Ectodermal cell (in vitro differentiated cells): Measurements from ENCODE around the gene RBM38.

Experiments used
- H3K27ac ChIP-seq: 2 replicates; pipeline ENCODE4 v1.7.0; 2013; ENCODE audit warnings: mild to moderate bottlenecking, low read depth, low read length; ENCODE audit not compliant: insufficient read depth, poor library complexity, severe bottlenecking
- H3K27me3 ChIP-seq: 2 replicates; pipeline ENCODE4 v1.7.0; 2013; ENCODE audit warnings: mild to moderate bottlenecking, low read length; ENCODE audit not compliant: insufficient read depth, control insufficient read depth, poor library complexity, severe bottlenecking
- H3K36me3 ChIP-seq: one replicate; pipeline ENCODE4 v1.7.0; 2013; ENCODE audit warnings: low read length; ENCODE audit not compliant: control insufficient read depth, insufficient read depth
- H3K4me1 ChIP-seq: one replicate; pipeline ENCODE4 v1.7.0; 2013; ENCODE audit warnings: low read length; ENCODE audit not compliant: control insufficient read depth, insufficient read depth
- H3K4me3 ChIP-seq: 2 replicates; pipeline ENCODE4 v1.7.0; 2013; ENCODE audit warnings: low read depth, low read length, control low read depth; ENCODE audit not compliant: insufficient read depth
- H3K9me3 ChIP-seq: 2 replicates; pipeline ENCODE4 v1.7.0; 2013; ENCODE audit warnings: mild to moderate bottlenecking, low read length, moderate library complexity; ENCODE audit not compliant: control insufficient read depth
- WGBS, 2 experiments: methylation state at CpG; one replicate each; pipeline ENCODE4 v1.1.7; 2013; ENCODE audit warnings: missing lambda C conversion rate in 2 of 2; 5-methylcytosine and 5-hydroxymethylcytosine counted together

RBM38 gene

GRCh38 chr20:57435498-57436222 is 44.5 kb downstream of the RBM38 start:
- WGBS, 2 experiments = 67 to 70% methylated on average over 25 of the region's 25 CpGs
- Histone ChIP-seq H3K27me3 (no peaks in the 10 kb centered on the region), H3K9me3 (no peaks in the 10 kb centered on the region), H3K36me3 (no peaks in the 10 kb centered on the region), H3K4me3 (no peak overlapping the region), H3K4me1 (peaks cover 13% of the 10 kb centered on the region), H3K27ac (no peak overlapping the region)

GRCh38 chr20:57436223-57436545 is 45.0 kb downstream of the RBM38 start:
- WGBS, 2 experiments = 94 to 96% methylated on average over 6 of the region's 6 CpGs
- H3K27ac ChIP-seq = no peak overlapping the region
- no peaks in the 10 kb centered on the region for H3K9me3 ChIP-seq
- H3K27me3 ChIP-seq = no peaks in the 10 kb centered on the region
- no peak overlapping the region for H3K4me3 ChIP-seq
- H3K4me1 ChIP-seq = peaks cover 14% of the 10 kb centered on the region
- H3K36me3 ChIP-seq = no peaks in the 10 kb centered on the region

GRCh38 chr20:57437267-57437666 is 46.1 kb downstream of the RBM38 start:
- no peak overlapping the region for H3K4me3 ChIP-seq
- 88 to 90% methylated on average over 9 of the region's 9 CpGs for WGBS, 2 experiments
- H3K4me1 ChIP-seq = peaks cover 25% of the 10 kb centered on the region
- no peaks in the 10 kb centered on the region for H3K27me3 ChIP-seq
- no peak overlapping the region for H3K27ac ChIP-seq
- no peaks in the 10 kb centered on the region for H3K36me3 ChIP-seq
- no peaks in the 10 kb centered on the region for H3K9me3 ChIP-seq

- no peak overlapping the region for H3K27ac ChIP-seq
- 89 to 90% methylated on average over 18 of the region's 18 CpGs for WGBS, 2 experiments
Measured at GRCh38 chr20:57437672-57438330, 46.6 kb downstream of the RBM38 start.

GRCh38 chr20:57438552-57438951 is 47.4 kb downstream of the RBM38 start:
- no peaks in the 10 kb centered on the region for H3K36me3 ChIP-seq
- 79 to 83% methylated on average over 5 of the region's 5 CpGs for WGBS, 2 experiments
- H3K27ac ChIP-seq = no peak overlapping the region
- H3K27me3 ChIP-seq = no peaks in the 10 kb centered on the region
- no peak overlapping the region for H3K4me3 ChIP-seq
- H3K9me3 ChIP-seq = no peaks in the 10 kb centered on the region
- peaks cover 28% of the 10 kb centered on the region for H3K4me1 ChIP-seq

More at GRCh38 chr20:57437672-57438330, 46.6 kb downstream of the RBM38 start:
- H3K36me3 ChIP-seq = no peaks in the 10 kb centered on the region
- H3K4me1 ChIP-seq = peaks cover 30% of the 10 kb centered on the region
- H3K9me3 ChIP-seq = no peaks in the 10 kb centered on the region
- no peak overlapping the region for H3K4me3 ChIP-seq
- no peaks in the 10 kb centered on the region for H3K27me3 ChIP-seq

GRCh38 chr20:57439432-57439831 is 48.2 kb downstream of the RBM38 start:
- Histone ChIP-seq H3K36me3 (no peaks in the 10 kb centered on the region), H3K27me3 (no peaks in the 10 kb centered on the region), H3K4me1 (peaks cover 28% of the 10 kb centered on the region), H3K4me3 (no peak overlapping the region), H3K9me3 (no peaks in the 10 kb centered on the region), H3K27ac (no peak overlapping the region)
- 67 to 68% methylated on average over 6 of the region's 6 CpGs for WGBS, 2 experiments

GRCh38 chr20:57439993-57440392 is 48.8 kb downstream of the RBM38 start:
- Histone ChIP-seq H3K4me3 (no peak overlapping the region), H3K27me3 (no peaks in the 10 kb centered on the region), H3K4me1 (peaks cover 28% of the 10 kb centered on the region), H3K27ac (no peak overlapping the region), H3K9me3 (no peaks in the 10 kb centered on the region), H3K36me3 (no peaks in the 10 kb centered on the region)
- WGBS, 2 experiments = 93 to 96% methylated on average over 7 of the region's 7 CpGs

GRCh38 chr20:57440678-57441509 is 49.7 kb downstream of the RBM38 start:
- Histone ChIP-seq H3K4me3 (no peak overlapping the region), H3K27me3 (no peaks in the 10 kb centered on the region), H3K36me3 (no peaks in the 10 kb centered on the region), H3K4me1 (peaks cover 26% of the 10 kb centered on the region), H3K9me3 (no peaks in the 10 kb centered on the region), H3K27ac (peak overlapping the region; percentile 3)
- 71 to 74% methylated on average over 33 of the region's 33 CpGs for WGBS, 2 experiments

GRCh38 chr20:57441510-57442154 is 50.4 kb downstream of the RBM38 start:
- Histone ChIP-seq H3K27me3 (no peaks in the 10 kb centered on the region), H3K4me1 (peaks cover 22% of the 10 kb centered on the region), H3K36me3 (no peaks in the 10 kb centered on the region), H3K9me3 (no peaks in the 10 kb centered on the region), H3K4me3 (no peak overlapping the region), H3K27ac (peak overlapping the region; percentile 3)
- 90 to 92% methylated on average over 16 of the region's 16 CpGs for WGBS, 2 experiments
